NCI-H1694 treated with DMSO at 0.1 percent for 48 hours (cell line): ENCODE results near the gene TMEM53.

ENCODE experiments used
- DNase-seq: peaks from one replicate; lab custom pipeline; 2025; lab: John Stamatoyannopoulos, UW

Gene TMEM53

DNA sequence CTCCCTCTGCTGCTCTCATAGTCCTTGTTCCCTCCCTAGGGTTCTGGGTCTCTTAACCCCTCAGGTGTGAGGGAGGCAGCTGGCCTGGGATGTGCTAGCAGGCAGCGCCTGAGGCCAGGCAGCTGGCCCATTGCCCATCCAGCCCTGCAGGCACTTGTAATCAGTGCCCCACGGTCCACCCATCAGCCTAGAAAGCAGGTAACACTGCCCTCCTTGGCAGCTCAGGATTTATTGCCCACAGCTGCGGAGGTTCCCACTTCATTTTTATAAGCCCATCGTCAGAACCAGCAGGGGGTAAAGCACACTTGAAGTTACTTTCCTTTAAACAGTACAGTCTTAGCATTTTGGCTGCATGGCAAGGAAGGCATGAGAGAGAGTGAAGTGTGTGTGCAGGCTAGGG, 70.6 kb downstream of the TMEM53 start:
- no peak for DNase-seq
